ENCODE data around the gene RBM23.

- TF ChIP-seq GABPA (IDR thresholded peaks at IDR 0.05; ENCODE audit: low read depth) (no peak), YY1 (IDR thresholded peaks at IDR 0.05; ENCODE audit: low read depth) (no peak), FOXM1 (IDR thresholded peaks at IDR 0.05; ENCODE audit: low read depth) (no peak)
- TF ChIP-seq, protein P1, sequence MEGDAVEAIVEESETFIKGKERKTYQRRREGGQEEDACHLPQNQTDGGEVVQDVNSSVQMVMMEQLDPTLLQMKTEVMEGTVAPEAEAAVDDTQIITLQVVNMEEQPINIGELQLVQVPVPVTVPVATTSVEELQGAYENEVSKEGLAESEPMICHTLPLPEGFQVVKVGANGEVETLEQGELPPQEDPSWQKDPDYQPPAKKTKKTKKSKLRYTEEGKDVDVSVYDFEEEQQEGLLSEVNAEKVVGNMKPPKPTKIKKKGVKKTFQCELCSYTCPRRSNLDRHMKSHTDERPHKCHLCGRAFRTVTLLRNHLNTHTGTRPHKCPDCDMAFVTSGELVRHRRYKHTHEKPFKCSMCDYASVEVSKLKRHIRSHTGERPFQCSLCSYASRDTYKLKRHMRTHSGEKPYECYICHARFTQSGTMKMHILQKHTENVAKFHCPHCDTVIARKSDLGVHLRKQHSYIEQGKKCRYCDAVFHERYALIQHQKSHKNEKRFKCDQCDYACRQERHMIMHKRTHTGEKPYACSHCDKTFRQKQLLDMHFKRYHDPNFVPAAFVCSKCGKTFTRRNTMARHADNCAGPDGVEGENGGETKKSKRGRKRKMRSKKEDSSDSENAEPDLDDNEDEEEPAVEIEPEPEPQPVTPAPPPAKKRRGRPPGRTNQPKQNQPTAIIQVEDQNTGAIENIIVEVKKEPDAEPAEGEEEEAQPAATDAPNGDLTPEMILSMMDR (IDR thresholded peaks at IDR 0.05), result no peak
These were observed 21.6 kb downstream of the RBM23 start for GRCh38 chr14:22897357-22897756.
